HEK293 (cell line): ENCODE measurements around the gene IL17C.

Experiments used
- CTCF ChIA-PET: fragments of 350-600 bp; formaldehyde crosslinking; extraction: SDS; loops from one replicate; lab custom pipeline; 2021; ENCODE audit warnings: antibody characterized with exemption; lab: Yijun Ruan, JAX
- POLR2A ChIA-PET: fragments of 300-600 bp; formaldehyde crosslinking; extraction: SDS; loops from one replicate; lab custom pipeline; 2020; ENCODE audit warnings: antibody characterized with exemption, inconsistent platforms; lab: Yijun Ruan, JAX
- H3K27ac ChIP-seq: fragments of 200-500 bp; sonication (Bioruptor generic); 2 replicates; pipeline ENCODE4 v1.5.1; 2014; ENCODE audit warnings: low read depth, low read length, control low read depth, inconsistent platforms; ENCODE audit errors: extremely low read depth
- H3K36me3 ChIP-seq, 2 experiments: fragments of 200-500 bp in 1 of 2; sonication (Bioruptor generic) in 1 of 2; 1 replicate in 1 of 2; 2 replicates in 1 of 2; pipeline ENCODE4 v1.5.1; 2014 to 2017; ENCODE audit warnings: inconsistent platforms in 2 of 2, low read length in 2 of 2; ENCODE audit not compliant: control insufficient read depth in 2 of 2, insufficient read depth in 1 of 2
- H3K4me1 ChIP-seq: fragments of 200-500 bp; sonication (Bioruptor generic); 2 replicates; pipeline ENCODE4 v1.5.1; 2014; ENCODE audit warnings: mild to moderate bottlenecking, low read length, inconsistent platforms; ENCODE audit not compliant: control insufficient read depth, insufficient read depth
- H3K4me3 ChIP-seq: 2 replicates; pipeline ENCODE4 v1.5.1; 2011; ENCODE audit warnings: low read depth, mild to moderate bottlenecking, control low read depth, low read length, moderate library complexity
- H3K9me3 ChIP-seq: fragments of 200-500 bp; sonication (Bioruptor generic); 2 replicates; pipeline ENCODE4 v1.5.1; 2014; ENCODE audit warnings: low read depth, low read length, inconsistent platforms; ENCODE audit not compliant: control insufficient read depth, insufficient read depth
- GLIS1 ChIP-seq: fragments of 450-650 bp; formaldehyde crosslinking; IDR thresholded peaks from 2 replicates; pipeline ENCODE4 v1.5.1; 2016; ENCODE audit warnings: missing biosample characterization, missing genetic modification characterization
- KLF1 ChIP-seq: fragments of 450-650 bp; formaldehyde crosslinking; IDR thresholded peaks from 2 replicates; pipeline ENCODE4 v1.5.1; 2016; ENCODE audit warnings: missing biosample characterization, missing genetic modification characterization
- OVOL3 ChIP-seq: fragments of 450-650 bp; formaldehyde crosslinking; IDR thresholded peaks from 2 replicates; pipeline ENCODE4 v1.5.1; 2016; ENCODE audit warnings: missing biosample characterization, missing genetic modification characterization
- SP3 ChIP-seq: fragments of 450-650 bp; formaldehyde crosslinking; IDR thresholded peaks from 2 replicates; pipeline ENCODE4 v1.5.1; 2016; ENCODE audit warnings: missing biosample characterization, missing genetic modification characterization
- ZNF121 ChIP-seq: fragments of 450-650 bp; formaldehyde crosslinking; IDR thresholded peaks from 2 replicates; pipeline ENCODE4 v1.5.1; 2016; ENCODE audit warnings: missing biosample characterization, missing genetic modification characterization
- ZNF169 ChIP-seq: fragments of 450-650 bp; formaldehyde crosslinking; IDR thresholded peaks from 2 replicates; pipeline ENCODE4 v1.5.1; 2016; ENCODE audit warnings: missing biosample characterization, missing genetic modification characterization
- ZNF184 ChIP-seq: fragments of 450-650 bp; IDR thresholded peaks from 2 replicates; pipeline ENCODE4 v1.5.1; 2018; ENCODE audit warnings: missing biosample characterization, mild to moderate bottlenecking, missing genetic modification characterization
- ZNF221 ChIP-seq: fragments of 450-650 bp; formaldehyde crosslinking; IDR thresholded peaks from 2 replicates; pipeline ENCODE4 v1.5.1; 2017; ENCODE audit warnings: missing biosample characterization, missing genetic modification characterization, borderline replicate concordance
- ZNF341 ChIP-seq: fragments of 450-650 bp; formaldehyde crosslinking; IDR thresholded peaks from 2 replicates; pipeline ENCODE4; 2016; ENCODE audit warnings: low read depth, missing biosample characterization, missing genetic modification characterization
- ZNF548 ChIP-seq: fragments of 450-650 bp; formaldehyde crosslinking; IDR thresholded peaks from 2 replicates; pipeline ENCODE4 v1.5.1; 2016; ENCODE audit warnings: missing biosample characterization, missing genetic modification characterization
- ZNF555 ChIP-seq: fragments of 450-650 bp; formaldehyde crosslinking; conservative IDR thresholded peaks from 2 replicates; pipeline ENCODE4 v1.5.1; 2017; ENCODE audit warnings: missing biosample characterization, mild to moderate bottlenecking, missing genetic modification characterization, inconsistent platforms
- ZNF561 ChIP-seq: fragments of 450-650 bp; IDR thresholded peaks from 2 replicates; pipeline ENCODE4 v1.5.1; 2018; ENCODE audit warnings: missing biosample characterization, missing genetic modification characterization, borderline replicate concordance
- ZNF843 ChIP-seq: fragments of 450-650 bp; formaldehyde crosslinking; IDR thresholded peaks from 2 replicates; pipeline ENCODE4 v1.5.1; 2016; ENCODE audit warnings: missing biosample characterization, missing genetic modification characterization
- TF ChIP-seq, protein P1 (sequence below): fragments of 450-650 bp; formaldehyde crosslinking; IDR thresholded peaks from 2 replicates; pipeline ENCODE4 v1.5.1; 2016; ENCODE audit warnings: missing biosample characterization, missing genetic modification characterization, low read depth
- TF ChIP-seq, protein P2 (sequence below): fragments of 450-650 bp; IDR thresholded peaks from 2 replicates; pipeline ENCODE4 v1.5.1; 2018; ENCODE audit warnings: missing biosample characterization, mild to moderate bottlenecking, missing genetic modification characterization
- TF ChIP-seq, protein P3 (sequence below): fragments of 450-650 bp; formaldehyde crosslinking; optimal IDR thresholded peaks from 2 replicates; pipeline ENCODE3; 2016; ENCODE audit warnings: missing biosample characterization, mild to moderate bottlenecking, missing genetic modification characterization
- TF ChIP-seq, protein P4 (sequence below): fragments of 450-650 bp; formaldehyde crosslinking; IDR thresholded peaks from 2 replicates; pipeline ENCODE4 v1.5.1; 2016; ENCODE audit warnings: missing biosample characterization, missing genetic modification characterization

The IL17C gene

DNA sequence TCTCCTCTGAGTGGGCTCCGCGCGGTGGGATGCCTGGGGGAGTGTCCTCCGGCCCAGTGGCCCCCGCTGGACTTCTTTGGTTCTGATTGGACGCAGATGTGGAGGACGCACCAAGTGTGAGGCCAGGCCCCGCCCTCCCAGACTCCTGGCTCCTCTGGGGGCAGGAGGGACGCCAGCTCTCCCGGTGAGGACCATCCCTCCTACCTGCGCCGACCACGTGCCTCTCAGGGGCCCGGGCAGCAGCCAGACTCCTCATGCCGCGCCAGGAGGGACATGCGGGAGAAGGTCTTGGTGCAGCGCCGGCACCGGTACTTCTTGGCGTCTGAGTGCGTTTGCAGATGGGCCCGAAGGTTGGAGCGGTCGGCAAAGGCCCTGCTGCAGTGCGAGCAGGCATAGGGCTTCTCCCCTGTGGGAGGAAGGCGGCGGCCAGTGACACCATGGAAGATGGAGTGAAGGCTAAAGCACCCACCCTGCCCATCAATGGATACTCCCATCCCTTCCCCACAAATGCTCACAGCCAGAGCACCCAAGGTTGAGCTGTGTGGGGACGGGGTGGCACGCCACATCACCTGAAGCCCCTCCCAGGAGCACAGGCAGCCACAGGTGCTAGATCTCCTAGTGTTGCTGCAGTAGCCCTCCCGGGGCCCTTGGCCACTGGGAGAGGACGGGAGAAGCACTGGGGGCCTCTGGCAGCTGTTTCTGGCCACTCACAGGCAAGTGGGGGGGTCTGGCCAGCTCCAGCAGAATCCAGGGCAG, 40.0 kb downstream of the IL17C start:
- Histone ChIP-seq H3K9me3 (no peaks in the 10 kb centered on the region), H3K36me3 (no peaks in the 10 kb centered on the region), H3K4me3 (no peak overlapping the region), H3K27ac (no peak overlapping the region), H3K4me1 (no peaks in the 10 kb centered on the region)
- TF ChIP-seq ZNF843 = no peak
- 0 out of 2 replicates have a peak, but pooled peaks have one; percentile 6 for TF ChIP-seq GLIS1 (tag by site-specific recombination)
- CTCF ChIA-PET = no interaction called here
- POLR2A ChIA-PET = no interaction called here

DNA sequence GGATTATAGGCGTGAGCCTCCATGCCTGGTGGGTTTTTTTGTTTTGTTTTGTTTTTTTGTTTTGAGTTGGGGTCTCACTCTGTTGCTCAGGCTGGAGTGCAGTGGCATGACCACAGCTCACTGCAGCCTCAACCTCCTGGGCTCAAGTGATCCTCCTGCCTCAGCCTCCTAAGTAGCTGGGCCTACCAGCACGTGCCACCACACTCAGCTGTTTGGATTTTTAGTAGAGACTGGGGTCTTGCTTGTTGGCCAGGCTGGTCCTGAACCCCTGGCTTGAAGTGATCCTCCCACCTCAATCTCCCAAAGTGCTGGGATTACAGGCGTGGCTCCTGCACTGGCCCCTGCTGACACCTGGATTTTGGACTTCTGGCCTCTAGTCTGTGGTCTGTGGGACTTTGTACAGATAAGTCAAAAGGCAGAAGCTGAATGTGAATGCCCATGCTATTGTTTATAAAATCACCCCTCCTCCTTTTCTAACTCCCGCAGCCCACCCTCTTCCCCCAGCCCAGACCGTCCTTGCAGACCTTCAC, 42.2 kb downstream of the IL17C start:
- no peaks in the 10 kb centered on the region for H3K9me3 ChIP-seq
- no peak overlapping the region for H3K4me3 ChIP-seq
- TF ChIP-seq, protein P1, sequence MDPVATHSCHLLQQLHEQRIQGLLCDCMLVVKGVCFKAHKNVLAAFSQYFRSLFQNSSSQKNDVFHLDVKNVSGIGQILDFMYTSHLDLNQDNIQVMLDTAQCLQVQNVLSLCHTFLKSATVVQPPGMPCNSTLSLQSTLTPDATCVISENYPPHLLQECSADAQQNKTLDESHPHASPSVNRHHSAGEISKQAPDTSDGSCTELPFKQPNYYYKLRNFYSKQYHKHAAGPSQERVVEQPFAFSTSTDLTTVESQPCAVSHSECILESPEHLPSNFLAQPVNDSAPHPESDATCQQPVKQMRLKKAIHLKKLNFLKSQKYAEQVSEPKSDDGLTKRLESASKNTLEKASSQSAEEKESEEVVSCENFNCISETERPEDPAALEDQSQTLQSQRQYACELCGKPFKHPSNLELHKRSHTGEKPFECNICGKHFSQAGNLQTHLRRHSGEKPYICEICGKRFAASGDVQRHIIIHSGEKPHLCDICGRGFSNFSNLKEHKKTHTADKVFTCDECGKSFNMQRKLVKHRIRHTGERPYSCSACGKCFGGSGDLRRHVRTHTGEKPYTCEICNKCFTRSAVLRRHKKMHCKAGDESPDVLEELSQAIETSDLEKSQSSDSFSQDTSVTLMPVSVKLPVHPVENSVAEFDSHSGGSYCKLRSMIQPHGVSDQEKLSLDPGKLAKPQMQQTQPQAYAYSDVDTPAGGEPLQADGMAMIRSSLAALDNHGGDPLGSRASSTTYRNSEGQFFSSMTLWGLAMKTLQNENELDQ (tag by site-specific recombination) = no peak
- TF ChIP-seq ZNF121 (tag by site-specific recombination) (peak; percentile 67; the same call in 1 of the 2 replicates), KLF1 (tag by site-specific recombination) (no peak)
- no peak overlapping the region for H3K27ac ChIP-seq
- ChIA-PET POLR2A (interaction anchor here (1.1 kb wide), 1 partner anchor 128 kb away, joined by 3 read pairs; no protein-coding TSS in a partner anchor), CTCF (interaction anchor here (0.6 to 2.4 kb wide), 4 partner anchors 9 to 45 kb away, joined by 4 to 13 read pairs (median 6); partner anchors contain the start of gene MVD)
- no peaks in the 10 kb centered on the region for H3K36me3 ChIP-seq
- 0 out of 2 replicates have a peak, but pooled peaks cover 3% of the 10 kb centered on the region for H3K4me1 ChIP-seq

DNA sequence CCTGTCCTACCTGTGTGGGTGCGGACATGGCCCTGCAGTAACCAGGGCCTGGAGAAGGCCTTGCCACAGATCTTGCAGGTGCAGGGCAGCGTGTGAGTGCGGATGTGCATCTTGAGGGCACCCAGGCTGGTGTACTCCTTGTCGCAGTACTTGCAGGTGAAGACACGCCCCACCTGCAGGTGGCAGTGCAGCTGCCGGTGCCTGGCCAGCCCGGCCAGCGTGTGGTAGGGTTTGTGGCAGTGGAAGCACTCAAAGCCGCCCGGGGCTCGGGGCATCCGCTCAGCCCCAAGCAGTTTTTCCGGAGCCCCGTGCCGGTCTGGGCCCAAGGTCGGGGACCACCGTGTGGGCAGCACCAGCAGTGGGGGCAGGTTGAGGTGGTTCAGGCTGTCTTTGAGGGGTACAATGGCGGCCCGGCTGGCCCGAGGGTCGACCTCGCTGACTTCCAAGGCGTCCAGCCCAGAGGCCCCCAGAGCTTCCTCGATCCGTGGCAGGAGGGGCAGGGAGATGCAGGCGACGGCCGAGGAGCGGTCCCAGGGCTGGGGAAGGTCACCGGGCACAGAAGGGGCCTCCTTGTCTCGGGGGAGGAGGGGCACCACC, 42.8 kb downstream of the IL17C start:
- no peak overlapping the region for H3K27ac ChIP-seq
- CTCF ChIA-PET = interaction anchor here (0.9 to 2.4 kb wide), 3 partner anchors 10 to 24 kb away, joined by 4 to 13 read pairs (median 5); partner anchors contain the start of gene MVD
- peaks cover 6% of the 10 kb centered on the region; the same call in 1 of the 2 replicates for H3K4me1 ChIP-seq

More for the DNA sequence above, 42.8 kb downstream of the IL17C start:
- Histone ChIP-seq H3K36me3 (no peaks in the 10 kb centered on the region), H3K9me3 (no peaks in the 10 kb centered on the region), H3K4me3 (no peak overlapping the region)
- no peak for TF ChIP-seq ZNF341
- TF ChIP-seq ZNF221 (tag by site-specific recombination) = no peak
- TF ChIP-seq ZNF169 (tag by site-specific recombination) = no peak
- TF ChIP-seq, protein P2, sequence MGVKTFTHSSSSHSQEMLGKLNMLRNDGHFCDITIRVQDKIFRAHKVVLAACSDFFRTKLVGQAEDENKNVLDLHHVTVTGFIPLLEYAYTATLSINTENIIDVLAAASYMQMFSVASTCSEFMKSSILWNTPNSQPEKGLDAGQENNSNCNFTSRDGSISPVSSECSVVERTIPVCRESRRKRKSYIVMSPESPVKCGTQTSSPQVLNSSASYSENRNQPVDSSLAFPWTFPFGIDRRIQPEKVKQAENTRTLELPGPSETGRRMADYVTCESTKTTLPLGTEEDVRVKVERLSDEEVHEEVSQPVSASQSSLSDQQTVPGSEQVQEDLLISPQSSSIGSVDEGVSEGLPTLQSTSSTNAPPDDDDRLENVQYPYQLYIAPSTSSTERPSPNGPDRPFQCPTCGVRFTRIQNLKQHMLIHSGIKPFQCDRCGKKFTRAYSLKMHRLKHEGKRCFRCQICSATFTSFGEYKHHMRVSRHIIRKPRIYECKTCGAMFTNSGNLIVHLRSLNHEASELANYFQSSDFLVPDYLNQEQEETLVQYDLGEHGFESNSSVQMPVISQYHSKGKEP (tag by site-specific recombination) = peak; percentile 69
- TF ChIP-seq ZNF561 (tag by site-specific recombination) = no peak
- no peak for TF ChIP-seq ZNF548 (tag by site-specific recombination)
- no peak for TF ChIP-seq OVOL3 (tag by site-specific recombination)
- TF ChIP-seq, protein P3, sequence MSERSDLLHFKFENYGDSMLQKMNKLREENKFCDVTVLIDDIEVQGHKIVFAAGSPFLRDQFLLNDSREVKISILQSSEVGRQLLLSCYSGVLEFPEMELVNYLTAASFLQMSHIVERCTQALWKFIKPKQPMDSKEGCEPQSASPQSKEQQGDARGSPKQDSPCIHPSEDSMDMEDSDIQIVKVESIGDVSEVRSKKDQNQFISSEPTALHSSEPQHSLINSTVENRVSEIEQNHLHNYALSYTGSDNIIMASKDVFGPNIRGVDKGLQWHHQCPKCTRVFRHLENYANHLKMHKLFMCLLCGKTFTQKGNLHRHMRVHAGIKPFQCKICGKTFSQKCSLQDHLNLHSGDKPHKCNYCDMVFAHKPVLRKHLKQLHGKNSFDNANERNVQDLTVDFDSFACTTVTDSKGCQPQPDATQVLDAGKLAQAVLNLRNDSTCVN (tag by site-specific recombination) = no peak
- no peak for TF ChIP-seq ZNF184 (tag by site-specific recombination)
- TF ChIP-seq, protein P4, sequence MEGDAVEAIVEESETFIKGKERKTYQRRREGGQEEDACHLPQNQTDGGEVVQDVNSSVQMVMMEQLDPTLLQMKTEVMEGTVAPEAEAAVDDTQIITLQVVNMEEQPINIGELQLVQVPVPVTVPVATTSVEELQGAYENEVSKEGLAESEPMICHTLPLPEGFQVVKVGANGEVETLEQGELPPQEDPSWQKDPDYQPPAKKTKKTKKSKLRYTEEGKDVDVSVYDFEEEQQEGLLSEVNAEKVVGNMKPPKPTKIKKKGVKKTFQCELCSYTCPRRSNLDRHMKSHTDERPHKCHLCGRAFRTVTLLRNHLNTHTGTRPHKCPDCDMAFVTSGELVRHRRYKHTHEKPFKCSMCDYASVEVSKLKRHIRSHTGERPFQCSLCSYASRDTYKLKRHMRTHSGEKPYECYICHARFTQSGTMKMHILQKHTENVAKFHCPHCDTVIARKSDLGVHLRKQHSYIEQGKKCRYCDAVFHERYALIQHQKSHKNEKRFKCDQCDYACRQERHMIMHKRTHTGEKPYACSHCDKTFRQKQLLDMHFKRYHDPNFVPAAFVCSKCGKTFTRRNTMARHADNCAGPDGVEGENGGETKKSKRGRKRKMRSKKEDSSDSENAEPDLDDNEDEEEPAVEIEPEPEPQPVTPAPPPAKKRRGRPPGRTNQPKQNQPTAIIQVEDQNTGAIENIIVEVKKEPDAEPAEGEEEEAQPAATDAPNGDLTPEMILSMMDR = peak; percentile 84
- no peak for TF ChIP-seq SP3
- no peak for TF ChIP-seq ZNF555
- POLR2A ChIA-PET = interaction anchor here (1.1 kb wide), 1 partner anchor 128 kb away, joined by 3 read pairs; no protein-coding TSS in a partner anchor
